GM21381 (cell line): Measurements from ENCODE around the gene EEPD1.
"Not testable (repeated sequence)": the region's sequence is repeated elsewhere in the genome, so short reads cannot be mapped to it uniquely, and the experiment has no call there.

Experiments
- ATAC-seq: cut with Tn5 transposase; IDR thresholded peaks from one replicate; pipeline ENCODE4 v1.9.1; 2021; ENCODE audit warnings: mild to moderate bottlenecking, moderate library complexity; ENCODE audit not compliant: unreplicated experiment

EEPD1 gene

GRCh38 chr7:36210291-36210922, 57.4 kb downstream of the EEPD1 start:
- ATAC-seq, result no peak

- ATAC-seq, result no peak
Measured at GRCh38 chr7:36214608-36215456, 61.8 kb downstream of the EEPD1 start.

GRCh38 chr7:36215457-36215765, 62.4 kb downstream of the EEPD1 start:
- ATAC-seq, result no peak

- no peak for ATAC-seq
Measured at GRCh38 chr7:36216063-36216684, 63.1 kb downstream of the EEPD1 start.

- ATAC-seq, result no peak
Measured at GRCh38 chr7:36217211-36217960, 64.3 kb downstream of the EEPD1 start.

- no peak for ATAC-seq
Measured at GRCh38 chr7:36217961-36218284, 64.9 kb downstream of the EEPD1 start.

GRCh38 chr7:36219429-36219828, 66.4 kb downstream of the EEPD1 start:
- ATAC-seq, result no peak

GRCh38 chr7:36223851-36224250, 70.8 kb downstream of the EEPD1 start:
- ATAC-seq, result no peak

GRCh38 chr7:36224934-36225858, 72.1 kb downstream of the EEPD1 start:
- no peak for ATAC-seq

- ATAC-seq, result no peak
Measured at GRCh38 chr7:36226151-36226550, 73.1 kb downstream of the EEPD1 start.

GRCh38 chr7:36227223-36227622, 74.2 kb downstream of the EEPD1 start:
- ATAC-seq, result no peak

- ATAC-seq, result no peak
Measured at GRCh38 chr7:36228039-36228438, 75.0 kb downstream of the EEPD1 start.

- no peak for ATAC-seq
Measured at GRCh38 chr7:36231406-36231805, 78.4 kb downstream of the EEPD1 start.

GRCh38 chr7:36232555-36232954, 79.5 kb downstream of the EEPD1 start:
- ATAC-seq, result no peak

- ATAC-seq, result no peak
Measured at GRCh38 chr7:36232971-36233550, 80.0 kb downstream of the EEPD1 start.

- no peak for ATAC-seq
Measured at GRCh38 chr7:36236073-36236472, 83.0 kb downstream of the EEPD1 start.

GRCh38 chr7:36238138-36238537, 85.1 kb downstream of the EEPD1 start:
- no peak for ATAC-seq

GRCh38 chr7:36243356-36243755, 90.3 kb downstream of the EEPD1 start:
- ATAC-seq, result not testable (repeated sequence)

GRCh38 chr7:36244001-36244400, 90.9 kb downstream of the EEPD1 start:
- ATAC-seq, result not testable (repeated sequence)

GRCh38 chr7:36244429-36244828, 91.4 kb downstream of the EEPD1 start:
- ATAC-seq, result no peak
